IMR-90 (cell line): Measurements from ENCODE around the gene PARD3. TPM values are rescaled to one million over a fixed set of nuclear protein-coding genes. Genes with fewer than 3 reads are reported as not detected.

Experiments
- ATAC-seq: fragments of 200-7000 bp; cut with Tn5 transposase; 2 replicates; pipeline ENCODE4 v1.9.1; 2020; ENCODE audit warnings: low read depth, mild to moderate bottlenecking, moderate library complexity
- BruUV-seq: library from RNA; stranded (reverse); fragments of 400-500 nt; replicated peaks from 2 replicates; lab custom pipeline; 2021; lab: Mats Ljungman, UMichigan
- CTCF ChIA-PET: fragments of 300-600 bp; formaldehyde crosslinking; extraction: SDS; loops from one replicate; lab custom pipeline; 2021; ENCODE audit warnings: antibody characterized with exemption; lab: Yijun Ruan, JAX
- POLR2A ChIA-PET: fragments of 300-600 bp; sonication (Branson Sonifier 250); formaldehyde crosslinking; loops from one replicate; lab custom pipeline; 2022; ENCODE audit warnings: antibody characterized with exemption; ENCODE audit not compliant: unreplicated experiment; lab: Charles Lee
- DNase-seq: peaks from one replicate; pipeline ENCODE4 v3.0.0; 2013
- H2AFZ ChIP-seq: replicated peaks from 2 replicates; pipeline ENCODE3; 2013; ENCODE audit warnings: low read length, mild to moderate bottlenecking; ENCODE audit not compliant: poor library complexity
- H2AK5ac ChIP-seq: 2 replicates; pipeline ENCODE4 v1.6.1; 2013; ENCODE audit warnings: low read depth, low read length, inconsistent platforms
- H2AK9ac ChIP-seq: replicated peaks from 2 replicates; pipeline ENCODE3; 2013; ENCODE audit warnings: mild to moderate bottlenecking, low read depth, low read length, moderate library complexity; ENCODE audit not compliant: poor library complexity
- H2BK120ac ChIP-seq: 2 replicates; pipeline ENCODE4 v1.6.1; 2013; ENCODE audit warnings: low read depth, low read length, inconsistent platforms
- H2BK15ac ChIP-seq: 3 replicates; pipeline ENCODE4 v1.6.1; 2013; ENCODE audit warnings: low read depth, low read length, inconsistent platforms
- H2BK20ac ChIP-seq: 2 replicates; pipeline ENCODE4 v1.6.1; 2013; ENCODE audit warnings: low read depth, mild to moderate bottlenecking, inconsistent platforms, low read length, moderate library complexity
- H2BK5ac ChIP-seq: 2 replicates; pipeline ENCODE4 v1.6.1; 2013; ENCODE audit warnings: mild to moderate bottlenecking, low read depth, low read length, inconsistent platforms; ENCODE audit not compliant: poor library complexity, severe bottlenecking
- H3K14ac ChIP-seq: replicated peaks from 2 replicates; pipeline ENCODE4 v1.6.1; 2013; ENCODE audit warnings: low read depth, low read length, inconsistent platforms
- H3K18ac ChIP-seq: 2 replicates; pipeline ENCODE4 v1.6.1; 2013; ENCODE audit warnings: low read depth, low read length, control low read depth
- H3K23ac ChIP-seq: 2 replicates; pipeline ENCODE4 v1.6.1; 2013; ENCODE audit warnings: low read depth, low read length, inconsistent platforms
- H3K27ac ChIP-seq: 2 replicates; pipeline ENCODE4 v1.5.1; 2013; ENCODE audit warnings: mild to moderate bottlenecking, control low read depth, low read length; ENCODE audit not compliant: insufficient read depth
- H3K27me3 ChIP-seq: 2 replicates; pipeline ENCODE4 v1.6.1; 2013; ENCODE audit warnings: low read length; ENCODE audit not compliant: control insufficient read depth, insufficient read depth
- H3K36me3 ChIP-seq: 2 replicates; pipeline ENCODE4 v1.6.1; 2013; ENCODE audit warnings: low read length, mixed read lengths; ENCODE audit not compliant: control insufficient read depth, insufficient read depth
- H3K4ac ChIP-seq: 2 replicates; pipeline ENCODE4 v1.6.1; 2013; ENCODE audit warnings: low read depth, low read length, inconsistent platforms
- H3K4me1 ChIP-seq: 2 replicates; pipeline ENCODE4 v1.6.1; 2013; ENCODE audit warnings: low read length, mixed read lengths; ENCODE audit not compliant: control insufficient read depth, insufficient read depth
- H3K4me2 ChIP-seq: 2 replicates; pipeline ENCODE4 v1.6.1; 2013; ENCODE audit warnings: low read depth, mild to moderate bottlenecking, control low read depth, low read length, moderate library complexity
- H3K4me3 ChIP-seq: 2 replicates; pipeline ENCODE4 v1.5.1; 2013; ENCODE audit warnings: low read depth, mild to moderate bottlenecking, control low read depth, low read length, moderate library complexity; ENCODE audit not compliant: insufficient read depth
- H3K56ac ChIP-seq: 2 replicates; pipeline ENCODE4 v1.6.1; 2013; ENCODE audit warnings: low read length, inconsistent platforms; ENCODE audit not compliant: insufficient read depth; ENCODE audit errors: extremely low read depth
- H3K79me1 ChIP-seq, 2 experiments: 2 replicates each; pipeline ENCODE4 v1.6.1; 2013; ENCODE audit warnings: low read length in 2 of 2, inconsistent platforms in 1 of 2, low read depth in 1 of 2
- H3K9ac ChIP-seq: 2 replicates; pipeline ENCODE4 v1.6.1; 2013; ENCODE audit warnings: low read depth, low read length, control low read depth
- H3K9me1 ChIP-seq: 2 replicates; pipeline ENCODE4 v1.6.1; 2013; ENCODE audit warnings: low read length, inconsistent platforms; ENCODE audit not compliant: insufficient read depth
- H3K9me3 ChIP-seq: 2 replicates; pipeline ENCODE4 v1.6.1; 2013; ENCODE audit warnings: low read length; ENCODE audit not compliant: control insufficient read depth, insufficient read depth
- H4K20me1 ChIP-seq: 2 replicates; pipeline ENCODE4 v1.6.1; 2013; ENCODE audit warnings: low read length, inconsistent platforms; ENCODE audit not compliant: insufficient read depth
- H4K5ac ChIP-seq: 2 replicates; pipeline ENCODE4 v1.6.1; 2013; ENCODE audit warnings: mild to moderate bottlenecking, low read depth, low read length, control low read depth
- H4K8ac ChIP-seq, 2 experiments: 2 replicates each; pipeline ENCODE4 v1.6.1; 2013; ENCODE audit warnings: low read depth in 2 of 2, low read length in 2 of 2, control low read depth in 1 of 2, inconsistent platforms in 1 of 2
- H4K91ac ChIP-seq: 2 replicates; pipeline ENCODE4 v1.6.1; 2013; ENCODE audit warnings: low read depth, low read length, inconsistent platforms; ENCODE audit not compliant: insufficient read depth
- MAFK ChIP-seq: IDR thresholded peaks from 2 replicates; pipeline ENCODE4 v1.6.1; 2012; ENCODE audit warnings: low read depth, low read length, improper control_type of control experiment
- POLR2A ChIP-seq: IDR thresholded peaks from 2 replicates; pipeline ENCODE4 v1.6.1; 2012; ENCODE audit warnings: mild to moderate bottlenecking, low read depth, low read length
- RCOR1 ChIP-seq: IDR thresholded peaks from 2 replicates; pipeline ENCODE4 v1.6.1; 2012; ENCODE audit warnings: mild to moderate bottlenecking, low read length, improper control_type of control experiment; ENCODE audit not compliant: insufficient replicate concordance
- WGBS, 2 experiments: methylation state at CpG; one replicate each; pipeline versions ENCODE4 v1.1.5 to v1.1.7; 2013; ENCODE audit warnings: missing lambda C conversion rate in 2 of 2; ENCODE audit not compliant: insufficient read length in 1 of 2; ENCODE audit errors: extremely low coverage in 2 of 2; 5-methylcytosine and 5-hydroxymethylcytosine counted together
- dilution Hi-C: fragments of 300-500 bp; cut with HindIII; formaldehyde crosslinking; loops from one replicate; pipeline ENCODE4 v1.14.3; 2018; ENCODE audit warnings: low sequenced_read_pairs; ENCODE audit not compliant: unreplicated experiment
- in situ Hi-C: fragments of 300-500 bp; cut with MboI; formaldehyde crosslinking; loops from 3 replicates; pipeline ENCODE4 v1.14.3; 2019; ENCODE audit warnings: low sequenced_read_pairs, inconsistent platforms, mixed read lengths
- intact Hi-C: fragments of 100-400 bp; cut with micrococcal nuclease; formaldehyde crosslinking; loops from 2 replicates; pipeline ENCODE4 v1.10.0; 2022
- polyA plus RNA-seq, 3 experiments: library from polyadenylated mRNA; depleted of rRNA; stranded (reverse); fragments of >200 nt; gene quantifications; 2 replicates each; pipeline ENCODE4 v1.2.3, GENCODE V29; 2012; ENCODE audit warnings: low replicate concordance in 1 of 3
- total RNA-seq: library from RNA; depleted of rRNA; stranded (reverse); fragments of >200 nt; gene quantifications from 2 replicates; pipeline ENCODE4 v1.2.3, GENCODE V29; 2012

Gene PARD3
- total and polyA plus RNA-seq, 2 of the 4 experiments (the other 2 are of a cell fraction): 14.6 to 37.5 TPM

GRCh38 chr10:34800624-34801023 is 14.5 kb downstream of the PARD3 start:
- dilution Hi-C loops (no loop called here), in situ Hi-C loops (no loop called here), intact Hi-C loops (loop anchor here (5.0 kb wide), 1 partner anchor 43 kb away; no protein-coding TSS in a partner anchor)
- H3K9me3 ChIP-seq: no peaks in the 10 kb centered on the region
- DNase-seq (no peak), ATAC-seq (no peak)
- H3K14ac ChIP-seq: no peak overlapping the region
- H3K9me1 ChIP-seq: no peaks in the 10 kb centered on the region; the same call in 1 of the 2 replicates
- WGBS, 2 experiments: 60% methylated on average over 2 of the region's 5 CpGs; no CpG with 5 or more reads in 1 of the 2 experiments
- no peak overlapping the region for H4K8ac ChIP-seq
- no peak overlapping the region for H2AK5ac ChIP-seq
- no peak for TF ChIP-seq RCOR1
- no peak for TF ChIP-seq POLR2A
- TF ChIP-seq MAFK: no peak
- H3K56ac ChIP-seq: no peak overlapping the region
- H2AFZ ChIP-seq: no peak overlapping the region
- no peak overlapping the region for H2BK5ac ChIP-seq
- H3K4me1 ChIP-seq: no peaks in the 10 kb centered on the region; the same call in 1 of the 2 replicates
- no peak overlapping the region for H4K5ac ChIP-seq
- no peak overlapping the region for H3K4me3 ChIP-seq
- no TSS peak for BruUV-seq
- H2BK120ac ChIP-seq: no peak overlapping the region
- H3K36me3 ChIP-seq: peaks cover 4% of the 10 kb centered on the region
- peaks cover 15% of the 10 kb centered on the region for H4K20me1 ChIP-seq
- no peak overlapping the region for H3K18ac ChIP-seq
- no peak overlapping the region for H3K9ac ChIP-seq
- H2BK20ac ChIP-seq: no peak overlapping the region
- H3K79me1 ChIP-seq: peaks cover 17 to 54% of the 10 kb centered on the region in 2 experiments
- ChIA-PET CTCF (interaction anchor here (1.0 kb wide), 1 partner anchor 37 kb away, joined by 3 read pairs; no protein-coding TSS in a partner anchor), POLR2A (no interaction called here)
- H4K91ac ChIP-seq: no peak overlapping the region
- H3K27me3 ChIP-seq: no peaks in the 10 kb centered on the region
- H3K4me2 ChIP-seq: no peak overlapping the region; the same call in 1 of the 2 replicates
- no peak overlapping the region for H2BK15ac ChIP-seq
- no peak overlapping the region for H3K27ac ChIP-seq
- H3K23ac ChIP-seq: no peak overlapping the region
- H2AK9ac ChIP-seq: no peak overlapping the region
- no peak overlapping the region for H3K4ac ChIP-seq
